HEK293T (cell line): ENCODE data around the gene PCBP3.

ENCODE experiments used
- FOXM1 ChIP-seq: fragments of 450-650 bp; IDR thresholded peaks from 2 replicates; pipeline ENCODE4 v1.6.1; 2017; ENCODE audit warnings: mild to moderate bottlenecking, borderline replicate concordance
- SUZ12 ChIP-seq: fragments of 450-650 bp; IDR thresholded peaks from 2 replicates; pipeline ENCODE4 v1.6.1; 2016; ENCODE audit warnings: mild to moderate bottlenecking

DNA sequence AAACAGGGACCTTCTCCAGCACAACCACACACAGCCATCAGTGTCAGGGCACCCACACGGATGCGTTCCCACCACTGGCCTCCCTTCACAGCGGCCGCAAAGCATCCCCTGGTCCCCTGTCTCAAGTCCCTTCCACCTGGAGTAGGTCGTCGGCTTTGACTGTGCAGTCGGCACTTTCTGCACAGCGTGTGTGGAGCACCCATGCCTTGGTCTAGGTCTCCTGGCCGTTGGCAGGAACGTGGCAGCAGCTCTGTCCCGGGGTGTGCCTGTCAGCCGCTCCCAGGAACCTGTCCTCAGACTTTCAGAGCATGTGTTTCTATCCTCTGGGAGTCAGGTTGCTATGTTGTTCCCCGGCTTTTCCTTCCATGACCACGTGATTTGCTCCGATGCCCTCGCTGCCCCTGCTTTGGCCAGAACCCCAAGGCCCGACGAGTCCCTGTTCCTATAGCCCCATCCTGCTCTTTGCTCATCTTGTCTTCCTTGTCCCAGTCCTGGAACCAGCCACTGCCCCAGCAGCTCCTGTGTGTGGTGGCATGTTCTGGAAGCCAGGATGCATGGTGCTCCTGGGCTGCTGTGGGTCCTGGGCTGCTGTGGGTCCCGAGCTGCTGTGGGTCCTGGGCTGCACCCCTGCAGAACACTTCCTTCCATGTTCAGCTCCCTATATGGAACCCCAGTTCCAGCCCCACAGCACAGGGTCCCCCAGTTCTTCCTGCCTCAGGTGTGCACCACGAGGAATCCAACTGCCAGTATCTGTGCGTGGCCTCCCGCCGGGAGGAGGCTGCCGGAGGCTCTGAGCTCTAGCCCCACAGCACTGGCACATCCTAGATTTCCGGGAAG lies 253.9 kb downstream of the PCBP3 start:
- TF ChIP-seq FOXM1 (no peak), SUZ12 (no peak)
